K562 (cell line): ENCODE data around the gene ZSCAN22. TPM values are rescaled to one million over a fixed set of nuclear protein-coding genes. Genes with fewer than 3 reads are reported as not detected.

Source experiments
- ASH1L ChIP-seq: fragments of 450-650 bp; IDR thresholded peaks from 2 replicates; pipeline ENCODE4 v1.6.1; 2018; ENCODE audit warnings: borderline replicate concordance, mild to moderate bottlenecking, low read depth; ENCODE audit not compliant: partially characterized antibody
- BRD4 ChIP-seq: fragments of 200-600 bp; sonication (generic); IDR thresholded peaks from 2 replicates; pipeline ENCODE4 v1.6.1; 2017; ENCODE audit warnings: inconsistent platforms
- E2F8 ChIP-seq: fragments of 450-650 bp; IDR thresholded peaks from 2 replicates; pipeline ENCODE4 v1.7.1; 2018; ENCODE audit warnings: mild to moderate bottlenecking, low read depth; ENCODE audit not compliant: partially characterized antibody
- NBN ChIP-seq: fragments of 450-650 bp; IDR thresholded peaks from 2 replicates; pipeline ENCODE4 v1.6.1; 2016; ENCODE audit warnings: low read depth, mild to moderate bottlenecking
- NCOR1 ChIP-seq: fragments of 450-650 bp; IDR thresholded peaks from 2 replicates; pipeline ENCODE4 v1.6.1; 2016; ENCODE audit warnings: mild to moderate bottlenecking, moderate library complexity
- RBM39 ChIP-seq: fragments of 200-400 bp; formaldehyde crosslinking; optimal IDR thresholded peaks from 2 replicates; pipeline ENCODE3; 2018; ENCODE audit warnings: low read depth, low read length
- SMC3 ChIP-seq: conservative IDR thresholded peaks from 2 replicates; pipeline ENCODE4 v1.6.1; 2011; ENCODE audit warnings: low read depth, low read length, improper control_type of control experiment; ENCODE audit not compliant: insufficient read depth
- TBL1XR1 ChIP-seq, 2 experiments: IDR thresholded peaks; 2 replicates each; pipeline ENCODE4 v1.6.1; 2012; ENCODE audit warnings: improper control_type of control experiment in 2 of 2, low read length in 2 of 2, mild to moderate bottlenecking in 1 of 2
- polyA plus RNA-seq, 8 experiments: library from polyadenylated mRNA; depleted of rRNA in 4 of 8; stranded (reverse) in 5 of 8; unstranded in 3 of 8; fragments of >200 nt; fragmentation: Nextera tagmentation in 2 of 8; fragmentation: Illumina TruSeq in 1 of 8; extraction: Ambion mirVana in 2 of 8; extraction: Trizol in 1 of 8; gene quantifications; 2 replicates each; pipeline versions ENCODE4 v1.2.1 to v1.2.3, GENCODE V29; 2011 to 2014; ENCODE audit warnings: inconsistent platforms in 1 of 8, missing spikeins in 1 of 8
- total RNA-seq, 7 experiments: library from RNA; depleted of rRNA in 6 of 7; stranded (reverse); fragments of >200 nt in 6 of 7; fragmentation: Illumina TruSeq in 2 of 7; extraction: Trizol in 2 of 7; gene quantifications; 2 replicates each; pipeline versions ENCODE4 v1.2.1 to v1.2.3, GENCODE V29; 2011 to 2021; ENCODE audit warnings: low replicate concordance in 1 of 7
- TF ChIP-seq, protein P1 (sequence below): sonication (generic); formaldehyde crosslinking; IDR thresholded peaks from 2 replicates; pipeline ENCODE4 v1.8.0; 2022; ENCODE audit warnings: missing genetic modification reagents, mild to moderate bottlenecking, borderline replicate concordance
- TF ChIP-seq, protein P2 (sequence below): IDR thresholded peaks from 2 replicates; pipeline ENCODE4 v1.6.1; 2014; ENCODE audit warnings: antibody characterized with exemption
- TF ChIP-seq, protein P3 (sequence below): sonication (generic); formaldehyde crosslinking; IDR thresholded peaks from 2 replicates; pipeline ENCODE4 v1.8.0; 2023; ENCODE audit warnings: missing genetic modification reagents, mild to moderate bottlenecking, borderline replicate concordance

The ZSCAN22 gene
- total and polyA plus RNA-seq, 9 of the 15 experiments (the other 6 are each of a cell fraction or from before 2014, with no cell fraction given): 0.98 to 5.3 (median 3.0) TPM

DNA sequence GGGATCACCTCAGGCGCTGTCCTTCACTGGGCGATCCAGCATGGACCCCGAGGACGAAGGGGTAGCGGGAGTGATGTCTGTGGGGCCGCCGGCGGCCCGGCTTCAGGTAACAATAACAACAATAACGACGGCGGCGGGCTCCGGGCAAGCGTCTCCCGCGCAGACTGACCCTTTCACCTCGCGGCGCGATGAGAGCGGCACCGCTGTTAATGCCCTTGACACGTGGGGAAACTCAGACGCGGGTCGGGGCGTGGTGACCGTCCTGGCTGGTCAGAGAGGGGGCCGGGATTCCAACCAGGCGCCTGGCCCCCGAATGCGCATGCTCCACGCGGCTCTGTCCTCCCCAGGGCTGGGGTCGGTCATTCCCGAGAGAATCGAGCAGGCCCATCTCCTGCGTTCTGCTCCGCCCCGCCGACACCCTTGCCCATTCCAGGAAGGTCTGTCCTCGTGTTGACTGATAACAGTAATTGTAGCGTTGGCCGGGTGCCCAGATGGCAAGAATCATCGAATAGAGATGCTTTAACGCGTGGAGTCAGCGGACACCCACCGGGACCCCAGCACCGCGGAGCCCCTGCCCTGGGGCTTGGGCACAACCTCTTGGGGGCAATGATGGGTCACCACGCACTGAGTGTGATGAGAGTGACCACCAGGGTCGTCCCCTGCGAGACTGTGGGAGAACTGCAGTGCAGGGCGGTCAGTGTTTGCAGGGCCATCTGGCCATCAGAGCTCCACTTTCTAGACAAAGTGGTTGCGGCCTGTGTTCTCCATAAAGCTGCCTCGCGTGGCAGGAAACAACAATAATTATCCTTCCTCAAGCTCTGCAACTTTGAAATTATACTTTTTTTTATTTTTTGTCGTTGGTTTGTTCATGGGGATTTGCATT lies 47.5 kb upstream of the ZSCAN22 start (continued):
- TF ChIP-seq, protein P1, sequence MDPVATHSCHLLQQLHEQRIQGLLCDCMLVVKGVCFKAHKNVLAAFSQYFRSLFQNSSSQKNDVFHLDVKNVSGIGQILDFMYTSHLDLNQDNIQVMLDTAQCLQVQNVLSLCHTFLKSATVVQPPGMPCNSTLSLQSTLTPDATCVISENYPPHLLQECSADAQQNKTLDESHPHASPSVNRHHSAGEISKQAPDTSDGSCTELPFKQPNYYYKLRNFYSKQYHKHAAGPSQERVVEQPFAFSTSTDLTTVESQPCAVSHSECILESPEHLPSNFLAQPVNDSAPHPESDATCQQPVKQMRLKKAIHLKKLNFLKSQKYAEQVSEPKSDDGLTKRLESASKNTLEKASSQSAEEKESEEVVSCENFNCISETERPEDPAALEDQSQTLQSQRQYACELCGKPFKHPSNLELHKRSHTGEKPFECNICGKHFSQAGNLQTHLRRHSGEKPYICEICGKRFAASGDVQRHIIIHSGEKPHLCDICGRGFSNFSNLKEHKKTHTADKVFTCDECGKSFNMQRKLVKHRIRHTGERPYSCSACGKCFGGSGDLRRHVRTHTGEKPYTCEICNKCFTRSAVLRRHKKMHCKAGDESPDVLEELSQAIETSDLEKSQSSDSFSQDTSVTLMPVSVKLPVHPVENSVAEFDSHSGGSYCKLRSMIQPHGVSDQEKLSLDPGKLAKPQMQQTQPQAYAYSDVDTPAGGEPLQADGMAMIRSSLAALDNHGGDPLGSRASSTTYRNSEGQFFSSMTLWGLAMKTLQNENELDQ (CRISPR knock-in tag): no peak
- TF ChIP-seq RBM39 (no peak), NBN (no peak), E2F8 (no peak), SMC3 (no peak), ASH1L (no peak), TBL1XR1 (IDR thresholded peaks at IDR 0.05; ENCODE audit: low read length in 2 of 2) (no peak), BRD4 (no peak), NCOR1 (no peak)
- TF ChIP-seq, protein P2, sequence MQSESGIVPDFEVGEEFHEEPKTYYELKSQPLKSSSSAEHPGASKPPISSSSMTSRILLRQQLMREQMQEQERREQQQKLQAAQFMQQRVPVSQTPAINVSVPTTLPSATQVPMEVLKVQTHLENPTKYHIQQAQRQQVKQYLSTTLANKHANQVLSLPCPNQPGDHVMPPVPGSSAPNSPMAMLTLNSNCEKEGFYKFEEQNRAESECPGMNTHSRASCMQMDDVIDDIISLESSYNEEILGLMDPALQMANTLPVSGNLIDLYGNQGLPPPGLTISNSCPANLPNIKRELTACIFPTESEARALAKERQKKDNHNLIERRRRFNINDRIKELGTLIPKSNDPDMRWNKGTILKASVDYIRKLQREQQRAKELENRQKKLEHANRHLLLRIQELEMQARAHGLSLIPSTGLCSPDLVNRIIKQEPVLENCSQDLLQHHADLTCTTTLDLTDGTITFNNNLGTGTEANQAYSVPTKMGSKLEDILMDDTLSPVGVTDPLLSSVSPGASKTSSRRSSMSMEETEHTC: no peak; the same call in 1 of the 2 replicates
- TF ChIP-seq, protein P3, sequence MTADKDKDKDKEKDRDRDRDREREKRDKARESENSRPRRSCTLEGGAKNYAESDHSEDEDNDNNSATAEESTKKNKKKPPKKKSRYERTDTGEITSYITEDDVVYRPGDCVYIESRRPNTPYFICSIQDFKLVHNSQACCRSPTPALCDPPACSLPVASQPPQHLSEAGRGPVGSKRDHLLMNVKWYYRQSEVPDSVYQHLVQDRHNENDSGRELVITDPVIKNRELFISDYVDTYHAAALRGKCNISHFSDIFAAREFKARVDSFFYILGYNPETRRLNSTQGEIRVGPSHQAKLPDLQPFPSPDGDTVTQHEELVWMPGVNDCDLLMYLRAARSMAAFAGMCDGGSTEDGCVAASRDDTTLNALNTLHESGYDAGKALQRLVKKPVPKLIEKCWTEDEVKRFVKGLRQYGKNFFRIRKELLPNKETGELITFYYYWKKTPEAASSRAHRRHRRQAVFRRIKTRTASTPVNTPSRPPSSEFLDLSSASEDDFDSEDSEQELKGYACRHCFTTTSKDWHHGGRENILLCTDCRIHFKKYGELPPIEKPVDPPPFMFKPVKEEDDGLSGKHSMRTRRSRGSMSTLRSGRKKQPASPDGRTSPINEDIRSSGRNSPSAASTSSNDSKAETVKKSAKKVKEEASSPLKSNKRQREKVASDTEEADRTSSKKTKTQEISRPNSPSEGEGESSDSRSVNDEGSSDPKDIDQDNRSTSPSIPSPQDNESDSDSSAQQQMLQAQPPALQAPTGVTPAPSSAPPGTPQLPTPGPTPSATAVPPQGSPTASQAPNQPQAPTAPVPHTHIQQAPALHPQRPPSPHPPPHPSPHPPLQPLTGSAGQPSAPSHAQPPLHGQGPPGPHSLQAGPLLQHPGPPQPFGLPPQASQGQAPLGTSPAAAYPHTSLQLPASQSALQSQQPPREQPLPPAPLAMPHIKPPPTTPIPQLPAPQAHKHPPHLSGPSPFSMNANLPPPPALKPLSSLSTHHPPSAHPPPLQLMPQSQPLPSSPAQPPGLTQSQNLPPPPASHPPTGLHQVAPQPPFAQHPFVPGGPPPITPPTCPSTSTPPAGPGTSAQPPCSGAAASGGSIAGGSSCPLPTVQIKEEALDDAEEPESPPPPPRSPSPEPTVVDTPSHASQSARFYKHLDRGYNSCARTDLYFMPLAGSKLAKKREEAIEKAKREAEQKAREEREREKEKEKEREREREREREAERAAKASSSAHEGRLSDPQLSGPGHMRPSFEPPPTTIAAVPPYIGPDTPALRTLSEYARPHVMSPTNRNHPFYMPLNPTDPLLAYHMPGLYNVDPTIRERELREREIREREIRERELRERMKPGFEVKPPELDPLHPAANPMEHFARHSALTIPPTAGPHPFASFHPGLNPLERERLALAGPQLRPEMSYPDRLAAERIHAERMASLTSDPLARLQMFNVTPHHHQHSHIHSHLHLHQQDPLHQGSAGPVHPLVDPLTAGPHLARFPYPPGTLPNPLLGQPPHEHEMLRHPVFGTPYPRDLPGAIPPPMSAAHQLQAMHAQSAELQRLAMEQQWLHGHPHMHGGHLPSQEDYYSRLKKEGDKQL (CRISPR knock-in tag): no peak
